GM19372 (cell line): Measurements from ENCODE around the gene DLG5.

ENCODE experiments used
- ATAC-seq: cut with Tn5 transposase; IDR thresholded peaks from one replicate; pipeline ENCODE4 v1.9.1; 2021; ENCODE audit warnings: mild to moderate bottlenecking, low read depth, moderate library complexity; ENCODE audit not compliant: unreplicated experiment

Gene DLG5

GRCh38 chr10:77955136-77955535, 28.6 kb upstream of the DLG5 start:
- ATAC-seq: no peak

DNA sequence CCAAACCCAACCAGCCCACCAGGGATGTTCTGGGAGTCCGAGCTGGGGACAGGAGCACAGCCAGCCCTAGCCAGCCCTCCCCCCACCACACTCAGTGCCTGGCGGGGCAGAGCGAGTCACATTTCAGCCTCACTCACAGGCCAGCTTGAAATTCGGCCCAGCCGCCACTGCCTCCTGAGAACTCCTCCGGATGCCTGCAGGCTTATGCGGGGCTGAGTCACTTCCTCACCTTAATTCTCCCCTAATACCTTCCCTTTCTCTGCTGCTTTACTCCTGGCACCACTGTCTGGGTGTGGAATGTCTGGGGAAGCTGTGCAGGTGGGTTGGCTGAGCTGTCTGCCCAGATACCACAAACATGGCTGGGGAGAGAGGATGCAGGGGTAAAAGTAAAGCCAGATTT, 22.6 kb upstream of the DLG5 start:
- ATAC-seq: no peak

DNA sequence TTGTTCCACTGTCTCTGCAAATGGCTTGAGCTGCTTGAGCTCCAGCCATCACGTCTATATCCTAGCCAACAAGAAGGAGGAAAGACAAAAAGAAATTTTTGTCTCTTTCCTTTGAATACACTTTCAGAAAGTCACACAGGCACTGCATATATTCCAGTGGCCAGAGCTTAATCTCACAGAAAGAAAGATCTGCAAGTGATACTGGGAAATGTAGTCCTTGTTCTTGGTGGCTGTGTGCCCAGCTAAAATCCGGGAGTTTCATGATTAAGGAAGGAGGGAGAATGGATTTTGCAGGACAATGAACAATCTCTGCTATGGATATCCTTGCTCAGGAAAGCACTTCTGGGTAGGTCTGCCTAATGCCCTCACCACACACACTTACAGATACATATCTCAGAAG, 19.5 kb upstream of the DLG5 start:
- no peak for ATAC-seq

- ATAC-seq: no peak
Measured at GRCh38 chr10:77944519-77944918, 18.0 kb upstream of the DLG5 start.

GRCh38 chr10:77943121-77943901, 16.8 kb upstream of the DLG5 start:
- no peak for ATAC-seq

DNA sequence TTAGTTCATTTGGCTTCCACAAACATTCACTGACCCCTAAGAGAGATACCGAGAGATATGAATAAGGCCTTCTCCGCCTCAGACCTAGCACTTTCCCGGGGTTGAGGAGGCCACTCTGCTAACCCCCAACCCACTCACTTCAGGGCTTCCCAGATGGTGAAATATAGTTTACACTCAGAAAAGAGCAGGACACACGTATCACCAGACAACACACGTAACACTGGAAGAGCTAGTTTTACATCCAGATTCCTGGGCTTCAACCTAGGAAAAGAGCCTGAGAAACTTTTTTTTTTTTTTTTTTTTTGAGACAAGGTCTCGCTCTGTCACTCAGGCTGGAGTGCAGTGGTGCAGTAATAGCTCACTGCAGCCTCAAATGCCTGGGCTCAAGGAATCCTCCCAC, 15.2 kb upstream of the DLG5 start:
- no peak for ATAC-seq

- no peak for ATAC-seq
Measured at GRCh38 chr10:77940627-77941026, 14.1 kb upstream of the DLG5 start.

- ATAC-seq: no peak
Measured at GRCh38 chr10:77940225-77940624, 13.7 kb upstream of the DLG5 start.

- no peak for ATAC-seq
Measured at GRCh38 chr10:77939561-77940001, 13.0 kb upstream of the DLG5 start.

GRCh38 chr10:77936697-77937567, 10.4 kb upstream of the DLG5 start:
- ATAC-seq: no peak

GRCh38 chr10:77932016-77932715, 5.6 kb upstream of the DLG5 start:
- ATAC-seq: no peak

- no peak for ATAC-seq
Measured at GRCh38 chr10:77927402-77928246, 1.1 kb upstream of the DLG5 start.

DNA sequence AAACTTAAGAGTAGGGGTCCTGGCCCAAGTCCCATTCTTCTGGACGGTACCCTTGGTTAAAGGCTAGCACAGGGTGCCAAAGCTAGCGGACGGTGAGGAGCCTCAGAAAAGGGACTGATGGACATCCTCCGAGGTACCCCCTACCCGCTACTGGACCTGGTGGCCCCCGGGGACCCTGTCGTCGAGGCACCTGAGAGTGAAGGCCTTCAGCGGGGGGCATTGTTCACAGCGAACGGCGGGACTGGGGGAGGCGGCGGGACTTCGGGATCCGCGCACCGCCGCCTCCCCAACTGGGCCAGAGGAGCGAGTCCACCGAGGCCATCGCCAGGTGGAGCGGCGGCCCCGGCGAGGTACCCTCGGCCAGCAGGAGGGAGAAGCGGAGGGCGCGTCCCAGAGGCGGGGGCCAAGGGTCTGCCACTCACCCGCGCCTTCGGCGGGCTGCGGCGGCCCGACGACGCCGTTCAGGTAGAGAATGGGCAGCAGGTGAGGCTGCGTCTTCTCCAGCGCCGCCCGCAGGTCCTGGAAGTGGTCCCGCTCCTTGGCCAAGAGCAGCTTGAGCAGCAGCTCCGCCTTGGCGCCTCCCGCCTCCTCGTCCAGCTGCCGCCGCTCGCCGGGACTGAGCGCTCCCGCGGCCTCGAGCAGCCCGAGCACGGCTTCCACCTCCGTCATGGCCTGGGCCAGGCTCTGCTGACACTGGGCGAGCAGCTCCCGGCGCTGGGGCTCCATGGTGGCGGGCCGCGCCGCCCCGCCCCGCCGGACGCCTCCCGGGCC, 575 bp downstream of the DLG5 start:
- ATAC-seq: peak; percentile 54

GRCh38 chr10:77925410-77925794, 1.2 kb downstream of the DLG5 start:
- no peak for ATAC-seq

- no peak for ATAC-seq
Measured at GRCh38 chr10:77922566-77923179, 3.9 kb downstream of the DLG5 start.

- no peak for ATAC-seq
Measured at GRCh38 chr10:77922055-77922454, 4.5 kb downstream of the DLG5 start.

DNA sequence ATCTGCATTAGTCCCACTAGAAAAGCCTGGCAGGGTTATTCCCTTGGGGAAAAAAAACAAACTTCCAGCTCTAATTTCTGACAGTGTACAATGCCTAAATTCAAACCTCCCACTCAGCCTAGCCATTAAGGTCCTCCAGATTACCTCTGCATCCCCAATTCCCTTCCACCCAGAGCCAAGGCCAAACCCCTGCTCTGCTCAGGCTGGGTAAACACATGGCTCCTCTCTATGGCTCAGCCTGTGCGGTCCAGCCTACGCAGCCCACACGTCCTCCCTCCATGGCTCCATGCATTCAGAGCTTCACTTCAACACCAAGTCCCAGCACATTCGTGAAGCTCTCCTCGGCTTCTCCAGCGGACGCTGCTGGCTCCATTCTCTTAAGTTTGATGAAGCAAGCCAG, 5.2 kb downstream of the DLG5 start:
- ATAC-seq: no peak

GRCh38 chr10:77920495-77920894, 6.1 kb downstream of the DLG5 start:
- no peak for ATAC-seq

DNA sequence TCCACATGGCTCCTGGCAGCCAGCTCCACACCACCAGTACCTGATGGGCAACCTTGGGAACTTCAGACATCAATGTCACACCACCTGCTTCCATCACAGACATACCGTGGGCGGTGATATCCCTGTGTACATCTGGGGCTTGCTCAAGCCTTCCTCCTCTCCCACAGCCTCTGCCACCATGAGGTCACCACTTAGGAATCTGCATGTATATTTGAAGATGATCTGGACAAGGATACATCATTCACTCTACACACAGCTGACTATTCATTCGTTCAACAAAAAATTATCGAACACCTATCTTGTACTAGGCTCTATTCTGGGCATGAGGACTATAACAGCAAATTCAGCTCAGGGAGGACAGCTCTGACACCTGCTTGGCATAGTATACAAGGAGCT, 6.8 kb downstream of the DLG5 start:
- ATAC-seq: no peak
